Measurements from ENCODE around the gene NFAM1. TPM values are rescaled to one million over a fixed set of nuclear protein-coding genes. Genes with fewer than 3 reads are reported as not detected.

Gene NFAM1
- total and polyA plus RNA-seq, 10 donors: 2.0 to 56.6 (median 30.8) TPM

DNA sequence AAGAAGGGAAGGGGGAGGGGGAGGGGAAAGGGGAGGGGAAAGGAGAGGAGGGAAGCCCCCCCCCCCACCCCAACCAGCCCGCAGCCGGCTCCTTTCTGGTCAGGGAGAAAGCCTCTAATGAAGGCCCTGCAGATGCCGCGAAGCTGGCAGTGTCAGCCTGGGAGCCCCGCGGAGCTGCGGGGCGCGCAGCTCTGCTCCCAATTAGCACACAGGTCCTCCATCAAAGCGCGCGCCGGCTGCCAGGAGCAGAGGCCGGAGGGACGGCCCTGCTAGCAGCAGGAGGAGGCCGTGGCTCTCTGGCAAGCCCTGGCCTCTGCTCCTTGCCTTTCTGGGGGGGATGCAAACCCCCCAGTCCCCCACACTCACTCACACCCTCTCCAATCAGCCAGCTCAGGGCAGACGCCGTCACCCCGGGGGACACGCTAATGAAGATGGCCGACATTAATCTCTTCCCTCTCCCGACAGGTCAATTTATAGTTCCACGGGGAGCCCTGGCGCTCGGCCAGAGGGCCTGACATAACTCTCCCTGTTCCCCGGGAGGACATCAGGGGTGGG lies 91.3 kb downstream of the NFAM1 start:
- TF ChIP-seq POLR2AphosphoS5 (IDR thresholded peaks at IDR 0.05): no peak
- no peak for TF ChIP-seq CTCF (IDR thresholded peaks at IDR 0.05 in 8 of 11, conservative IDR thresholded peaks at IDR 0.05 in 3 of 11)
- no peak for TF ChIP-seq POLR2A (IDR thresholded peaks at IDR 0.05)
- Histone ChIP-seq H3K27me3 (replicated peaks in 1 of 7) (peaks cover 0 to 77% (median 22%) of the 10 kb centered on the region in 7 donors), H3K4me1 (peaks cover 0 to 30% (median 6%) of the 10 kb centered on the region in 6 donors), H3K4me3 (no peak overlapping the region), H3K27ac (no peak overlapping the region), H3K36me3 (no peaks in the 10 kb centered on the region), H3K9me3 (no peaks in the 10 kb centered on the region)
- intact Hi-C loops (cut with DNase I; ENCODE audit: low total_unique reads): no loop called here
- 19 to 27% (median 21%) methylated on average over 9 to 26 of the region's 26 CpGs for WGBS, 5 donors
- DNase-seq: no peak

DNA sequence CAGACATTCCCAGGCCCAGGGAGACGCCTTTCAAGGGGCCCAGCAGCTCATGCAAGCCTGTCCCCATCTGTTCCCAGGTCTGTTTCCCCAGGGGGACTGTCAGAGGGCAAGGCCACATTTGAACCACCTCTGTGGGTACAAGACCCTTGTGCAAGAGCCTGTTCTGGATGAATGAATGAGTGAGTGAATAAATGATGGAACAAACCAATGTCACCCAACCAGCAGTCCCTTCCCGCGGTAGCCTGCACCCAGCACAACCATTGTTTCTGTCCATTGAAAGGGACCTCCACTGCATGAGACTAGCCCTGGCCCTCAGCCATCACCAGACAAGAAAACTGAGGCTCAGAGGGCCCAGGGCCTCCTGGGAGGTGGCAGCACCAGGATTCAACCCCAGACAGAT lies 92.1 kb downstream of the NFAM1 start:
- TF ChIP-seq POLR2A (IDR thresholded peaks at IDR 0.05) (no peak), POLR2AphosphoS5 (IDR thresholded peaks at IDR 0.05) (no peak), CTCF (IDR thresholded peaks at IDR 0.05 in 8 of 11, conservative IDR thresholded peaks at IDR 0.05 in 3 of 11) (no peak)
- no peak for DNase-seq
- H3K36me3 ChIP-seq: no peaks in the 10 kb centered on the region
- H3K9me3 ChIP-seq: no peaks in the 10 kb centered on the region
- no peak overlapping the region for H3K4me3 ChIP-seq
- peaks cover 0 to 72% (median 22%) of the 10 kb centered on the region in 7 donors for H3K27me3 ChIP-seq (replicated peaks in 1 of 7)
- intact Hi-C loops (cut with DNase I; ENCODE audit: low total_unique reads): no loop called here
- H3K4me1 ChIP-seq: peaks cover 0 to 30% (median 6%) of the 10 kb centered on the region in 6 donors
- 80 to 97% (median 90%) methylated on average over 1 to 3 of the region's 3 CpGs for WGBS, 5 donors
- H3K27ac ChIP-seq: no peak overlapping the region

- peaks cover 0 to 59% (median 17%) of the 10 kb centered on the region in 7 donors for H3K27me3 ChIP-seq (replicated peaks in 1 of 7)
- H3K27ac ChIP-seq: no peak overlapping the region
- WGBS, 5 donors: 86 to 88% (median 87%) methylated on average over 21 of the region's 21 CpGs
- peaks cover 0 to 24% (median 6%) of the 10 kb centered on the region in 6 donors for H3K4me1 ChIP-seq
- intact Hi-C loops (cut with DNase I; ENCODE audit: low total_unique reads): no loop called here
- TF ChIP-seq POLR2AphosphoS5 (IDR thresholded peaks at IDR 0.05) (no peak), POLR2A (IDR thresholded peaks at IDR 0.05) (no peak), CTCF (IDR thresholded peaks at IDR 0.05 in 8 of 11, conservative IDR thresholded peaks at IDR 0.05 in 3 of 11) (no peak)
- no peaks in the 10 kb centered on the region for H3K36me3 ChIP-seq
- no peak for DNase-seq
- no peaks in the 10 kb centered on the region for H3K9me3 ChIP-seq
- no peak overlapping the region for H3K4me3 ChIP-seq
Measured at GRCh38 chr22:42338479-42338878, 93.7 kb downstream of the NFAM1 start.

DNA sequence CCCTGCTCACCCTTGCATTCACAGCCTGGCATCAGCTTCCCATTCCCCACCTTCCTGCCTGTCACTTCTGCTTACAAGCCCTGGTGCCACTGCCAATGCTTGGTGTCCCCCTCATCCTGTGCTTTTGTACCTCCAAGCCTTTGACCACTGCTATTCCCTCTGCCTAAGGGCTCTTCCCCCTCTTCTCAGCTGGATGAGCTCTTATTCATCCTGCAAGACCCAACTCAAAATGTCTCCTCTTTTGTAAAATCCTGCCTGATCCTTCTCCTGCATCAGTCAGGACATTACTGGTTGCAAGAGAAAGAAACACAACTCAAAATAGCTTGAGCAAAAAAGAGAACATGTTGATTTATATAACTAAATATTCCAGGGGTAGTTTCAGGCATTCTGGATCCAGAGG lies 94.8 kb downstream of the NFAM1 start:
- peaks cover 0 to 49% (median 7%) of the 10 kb centered on the region in 7 donors for H3K27me3 ChIP-seq (replicated peaks in 1 of 7)
- no peak for TF ChIP-seq POLR2AphosphoS5 (IDR thresholded peaks at IDR 0.05)
- no peak for TF ChIP-seq POLR2A (IDR thresholded peaks at IDR 0.05)
- no peak for TF ChIP-seq CTCF (IDR thresholded peaks at IDR 0.05 in 8 of 11, conservative IDR thresholded peaks at IDR 0.05 in 3 of 11)
- no peak for DNase-seq
- intact Hi-C loops (cut with DNase I; ENCODE audit: low total_unique reads): no loop called here
- H3K4me3 ChIP-seq: no peak overlapping the region
- peaks cover 0 to 15% (median 0%) of the 10 kb centered on the region in 6 donors for H3K4me1 ChIP-seq
- H3K36me3 ChIP-seq: no peaks in the 10 kb centered on the region
- H3K9me3 ChIP-seq: no peaks in the 10 kb centered on the region
- no peak overlapping the region for H3K27ac ChIP-seq
